Gastroesophageal sphincter (tissue), 3 donors: ENCODE measurements around the gene GOLGA1.

ENCODE experiments used
- POLR2A ChIP-seq, 2 donors: fragments of 450-650 bp; IDR thresholded peaks; one replicate each; pipeline ENCODE4 v1.6.1; 2017; ENCODE audit warnings: antibody characterized with exemption in 2 of 2, mild to moderate bottlenecking in 2 of 2, moderate library complexity in 1 of 2
- POLR2AphosphoS5 ChIP-seq: sonication (generic); formaldehyde crosslinking; IDR thresholded peaks from one replicate; pipeline ENCODE4 v1.6.1; 2017; ENCODE audit warnings: antibody characterized with exemption
- TF ChIP-seq, protein P1 (sequence below), 4 experiments: fragments of 200-600 bp in 2 of 4; fragments of 450-650 bp in 2 of 4; sonication (generic) in 1 of 4; IDR thresholded peaks; one replicate each; pipeline ENCODE4 v1.5.1; 2017 to 2019; ENCODE audit warnings: antibody characterized with exemption in 4 of 4, mild to moderate bottlenecking in 2 of 4, moderate library complexity in 2 of 4

- TF ChIP-seq POLR2A (IDR thresholded peaks at IDR 0.05) (no peak), POLR2AphosphoS5 (no peak)
- TF ChIP-seq, protein P1, sequence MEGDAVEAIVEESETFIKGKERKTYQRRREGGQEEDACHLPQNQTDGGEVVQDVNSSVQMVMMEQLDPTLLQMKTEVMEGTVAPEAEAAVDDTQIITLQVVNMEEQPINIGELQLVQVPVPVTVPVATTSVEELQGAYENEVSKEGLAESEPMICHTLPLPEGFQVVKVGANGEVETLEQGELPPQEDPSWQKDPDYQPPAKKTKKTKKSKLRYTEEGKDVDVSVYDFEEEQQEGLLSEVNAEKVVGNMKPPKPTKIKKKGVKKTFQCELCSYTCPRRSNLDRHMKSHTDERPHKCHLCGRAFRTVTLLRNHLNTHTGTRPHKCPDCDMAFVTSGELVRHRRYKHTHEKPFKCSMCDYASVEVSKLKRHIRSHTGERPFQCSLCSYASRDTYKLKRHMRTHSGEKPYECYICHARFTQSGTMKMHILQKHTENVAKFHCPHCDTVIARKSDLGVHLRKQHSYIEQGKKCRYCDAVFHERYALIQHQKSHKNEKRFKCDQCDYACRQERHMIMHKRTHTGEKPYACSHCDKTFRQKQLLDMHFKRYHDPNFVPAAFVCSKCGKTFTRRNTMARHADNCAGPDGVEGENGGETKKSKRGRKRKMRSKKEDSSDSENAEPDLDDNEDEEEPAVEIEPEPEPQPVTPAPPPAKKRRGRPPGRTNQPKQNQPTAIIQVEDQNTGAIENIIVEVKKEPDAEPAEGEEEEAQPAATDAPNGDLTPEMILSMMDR (IDR thresholded peaks at IDR 0.05): no peak
These were observed 99.6 kb downstream of the GOLGA1 start for GRCh38 chr9:124841075-124841821.
